GM23338 (cell line): ENCODE data around the gene PERM1.

Experiments
- CTCF ChIP-seq, 2 experiments: fragments of 200-600 bp in 1 of 2; sonication (generic) in 1 of 2; conservative IDR thresholded peaks; 2 replicates each; pipeline versions ENCODE4 v1.5.1 to v1.6.1; 2016 to 2017; ENCODE audit warnings: antibody characterized with exemption in 2 of 2, low read depth in 2 of 2, mild to moderate bottlenecking in 2 of 2, moderate library complexity in 1 of 2
- POLR2AphosphoS5 ChIP-seq: IDR thresholded peaks from 2 replicates; pipeline ENCODE4 v1.6.1; 2016; ENCODE audit warnings: antibody characterized with exemption, low read depth

GRCh38 chr1:1024771-1025699 lies 43.1 kb upstream of the PERM1 start:
- TF ChIP-seq POLR2AphosphoS5 (no peak), CTCF (conservative IDR thresholded peaks at IDR 0.05; ENCODE audit: low read depth in 2 of 2) (no peak)
